IMR-90 (cell line): ENCODE results near the gene B4GALNT2. TPM values are rescaled to one million over a fixed set of nuclear protein-coding genes. Genes with fewer than 3 reads are reported as not detected.

ENCODE experiments used
- ATAC-seq: fragments of 200-7000 bp; cut with Tn5 transposase; 2 replicates; pipeline ENCODE4 v1.9.1; 2020; ENCODE audit warnings: low read depth, mild to moderate bottlenecking, moderate library complexity
- BruUV-seq: library from RNA; stranded (reverse); fragments of 400-500 nt; replicated peaks from 2 replicates; lab custom pipeline; 2021; lab: Mats Ljungman, UMichigan
- CTCF ChIA-PET: fragments of 300-600 bp; formaldehyde crosslinking; extraction: SDS; loops from one replicate; lab custom pipeline; 2021; ENCODE audit warnings: antibody characterized with exemption; lab: Yijun Ruan, JAX
- POLR2A ChIA-PET: fragments of 300-600 bp; sonication (Branson Sonifier 250); formaldehyde crosslinking; loops from one replicate; lab custom pipeline; 2022; ENCODE audit warnings: antibody characterized with exemption; ENCODE audit not compliant: unreplicated experiment; lab: Charles Lee
- DNase-seq: peaks from one replicate; pipeline ENCODE4 v3.0.0; 2013
- H2AFZ ChIP-seq: replicated peaks from 2 replicates; pipeline ENCODE3; 2013; ENCODE audit warnings: low read length, mild to moderate bottlenecking; ENCODE audit not compliant: poor library complexity
- H2AK5ac ChIP-seq: 2 replicates; pipeline ENCODE4 v1.6.1; 2013; ENCODE audit warnings: low read depth, low read length, inconsistent platforms
- H2AK9ac ChIP-seq: replicated peaks from 2 replicates; pipeline ENCODE3; 2013; ENCODE audit warnings: mild to moderate bottlenecking, low read depth, low read length, moderate library complexity; ENCODE audit not compliant: poor library complexity
- H2BK120ac ChIP-seq: 2 replicates; pipeline ENCODE4 v1.6.1; 2013; ENCODE audit warnings: low read depth, low read length, inconsistent platforms
- H2BK15ac ChIP-seq: 3 replicates; pipeline ENCODE4 v1.6.1; 2013; ENCODE audit warnings: low read depth, low read length, inconsistent platforms
- H2BK20ac ChIP-seq: 2 replicates; pipeline ENCODE4 v1.6.1; 2013; ENCODE audit warnings: low read depth, mild to moderate bottlenecking, inconsistent platforms, low read length, moderate library complexity
- H2BK5ac ChIP-seq: 2 replicates; pipeline ENCODE4 v1.6.1; 2013; ENCODE audit warnings: mild to moderate bottlenecking, low read depth, low read length, inconsistent platforms; ENCODE audit not compliant: poor library complexity, severe bottlenecking
- H3K14ac ChIP-seq: replicated peaks from 2 replicates; pipeline ENCODE4 v1.6.1; 2013; ENCODE audit warnings: low read depth, low read length, inconsistent platforms
- H3K18ac ChIP-seq: 2 replicates; pipeline ENCODE4 v1.6.1; 2013; ENCODE audit warnings: low read depth, low read length, control low read depth
- H3K23ac ChIP-seq: 2 replicates; pipeline ENCODE4 v1.6.1; 2013; ENCODE audit warnings: low read depth, low read length, inconsistent platforms
- H3K27ac ChIP-seq: 2 replicates; pipeline ENCODE4 v1.5.1; 2013; ENCODE audit warnings: mild to moderate bottlenecking, control low read depth, low read length; ENCODE audit not compliant: insufficient read depth
- H3K27me3 ChIP-seq: 2 replicates; pipeline ENCODE4 v1.6.1; 2013; ENCODE audit warnings: low read length; ENCODE audit not compliant: control insufficient read depth, insufficient read depth
- H3K36me3 ChIP-seq: 2 replicates; pipeline ENCODE4 v1.6.1; 2013; ENCODE audit warnings: low read length, mixed read lengths; ENCODE audit not compliant: control insufficient read depth, insufficient read depth
- H3K4ac ChIP-seq: 2 replicates; pipeline ENCODE4 v1.6.1; 2013; ENCODE audit warnings: low read depth, low read length, inconsistent platforms
- H3K4me1 ChIP-seq: 2 replicates; pipeline ENCODE4 v1.6.1; 2013; ENCODE audit warnings: low read length, mixed read lengths; ENCODE audit not compliant: control insufficient read depth, insufficient read depth
- H3K4me2 ChIP-seq: 2 replicates; pipeline ENCODE4 v1.6.1; 2013; ENCODE audit warnings: low read depth, mild to moderate bottlenecking, control low read depth, low read length, moderate library complexity
- H3K4me3 ChIP-seq: 2 replicates; pipeline ENCODE4 v1.5.1; 2013; ENCODE audit warnings: low read depth, mild to moderate bottlenecking, control low read depth, low read length, moderate library complexity; ENCODE audit not compliant: insufficient read depth
- H3K56ac ChIP-seq: 2 replicates; pipeline ENCODE4 v1.6.1; 2013; ENCODE audit warnings: low read length, inconsistent platforms; ENCODE audit not compliant: insufficient read depth; ENCODE audit errors: extremely low read depth
- H3K79me1 ChIP-seq, 2 experiments: 2 replicates each; pipeline ENCODE4 v1.6.1; 2013; ENCODE audit warnings: low read length in 2 of 2, inconsistent platforms in 1 of 2, low read depth in 1 of 2
- H3K9ac ChIP-seq: 2 replicates; pipeline ENCODE4 v1.6.1; 2013; ENCODE audit warnings: low read depth, low read length, control low read depth
- H3K9me1 ChIP-seq: 2 replicates; pipeline ENCODE4 v1.6.1; 2013; ENCODE audit warnings: low read length, inconsistent platforms; ENCODE audit not compliant: insufficient read depth
- H3K9me3 ChIP-seq: 2 replicates; pipeline ENCODE4 v1.6.1; 2013; ENCODE audit warnings: low read length; ENCODE audit not compliant: control insufficient read depth, insufficient read depth
- H4K20me1 ChIP-seq: 2 replicates; pipeline ENCODE4 v1.6.1; 2013; ENCODE audit warnings: low read length, inconsistent platforms; ENCODE audit not compliant: insufficient read depth
- H4K5ac ChIP-seq: 2 replicates; pipeline ENCODE4 v1.6.1; 2013; ENCODE audit warnings: mild to moderate bottlenecking, low read depth, low read length, control low read depth
- H4K8ac ChIP-seq, 2 experiments: 2 replicates each; pipeline ENCODE4 v1.6.1; 2013; ENCODE audit warnings: low read depth in 2 of 2, low read length in 2 of 2, control low read depth in 1 of 2, inconsistent platforms in 1 of 2
- H4K91ac ChIP-seq: 2 replicates; pipeline ENCODE4 v1.6.1; 2013; ENCODE audit warnings: low read depth, low read length, inconsistent platforms; ENCODE audit not compliant: insufficient read depth
- BHLHE40 ChIP-seq: fragments of 150-350 bp; IDR thresholded peaks from 2 replicates; pipeline ENCODE4 v1.6.1; 2016; ENCODE audit warnings: mild to moderate bottlenecking, low read depth, low read length
- CEBPB ChIP-seq: IDR thresholded peaks from 2 replicates; pipeline ENCODE4 v1.6.1; 2012; ENCODE audit warnings: low read depth, low read length, improper control_type of control experiment
- CHD1 ChIP-seq: IDR thresholded peaks from 2 replicates; pipeline ENCODE4 v1.6.1; 2012; ENCODE audit warnings: low read depth, low read length, improper control_type of control experiment
- FOS ChIP-seq: fragments of 150-350 bp; IDR thresholded peaks from 2 replicates; pipeline ENCODE4 v1.6.1; 2016; ENCODE audit warnings: low read depth, low read length
- MAFK ChIP-seq: IDR thresholded peaks from 2 replicates; pipeline ENCODE4 v1.6.1; 2012; ENCODE audit warnings: low read depth, low read length, improper control_type of control experiment
- MAZ ChIP-seq: IDR thresholded peaks from 2 replicates; pipeline ENCODE4 v1.6.1; 2012; ENCODE audit warnings: low read depth, mild to moderate bottlenecking, low read length, improper control_type of control experiment, moderate library complexity, borderline replicate concordance
- MXI1 ChIP-seq: IDR thresholded peaks from 2 replicates; pipeline ENCODE4 v1.6.1; 2012; ENCODE audit warnings: low read depth, mild to moderate bottlenecking, low read length, moderate library complexity, borderline replicate concordance
- NFE2L2 ChIP-seq: fragments of 150-350 bp; IDR thresholded peaks from 2 replicates; pipeline ENCODE4 v1.6.1; 2016; ENCODE audit warnings: low read depth, mild to moderate bottlenecking, low read length
- POLR2A ChIP-seq: IDR thresholded peaks from 2 replicates; pipeline ENCODE4 v1.6.1; 2012; ENCODE audit warnings: mild to moderate bottlenecking, low read depth, low read length
- RAD21 ChIP-seq: IDR thresholded peaks from 2 replicates; pipeline ENCODE4 v1.6.1; 2012; ENCODE audit warnings: low read length, improper control_type of control experiment
- RCOR1 ChIP-seq: IDR thresholded peaks from 2 replicates; pipeline ENCODE4 v1.6.1; 2012; ENCODE audit warnings: mild to moderate bottlenecking, low read length, improper control_type of control experiment; ENCODE audit not compliant: insufficient replicate concordance
- RFX5 ChIP-seq: IDR thresholded peaks from 2 replicates; pipeline ENCODE4 v1.8.0; 2012; ENCODE audit warnings: low read depth, mild to moderate bottlenecking, low read length, moderate library complexity
- SMC3 ChIP-seq: fragments of 150-350 bp; IDR thresholded peaks from 2 replicates; pipeline ENCODE4 v1.6.1; 2016; ENCODE audit warnings: low read depth, mild to moderate bottlenecking, antibody characterized with exemption, low read length, moderate library complexity
- WGBS, 2 experiments: methylation state at CpG; one replicate each; pipeline versions ENCODE4 v1.1.5 to v1.1.7; 2013; ENCODE audit warnings: missing lambda C conversion rate in 2 of 2; ENCODE audit not compliant: insufficient read length in 1 of 2; ENCODE audit errors: extremely low coverage in 2 of 2; 5-methylcytosine and 5-hydroxymethylcytosine counted together
- dilution Hi-C: fragments of 300-500 bp; cut with HindIII; formaldehyde crosslinking; loops from one replicate; pipeline ENCODE4 v1.14.3; 2018; ENCODE audit warnings: low sequenced_read_pairs; ENCODE audit not compliant: unreplicated experiment
- in situ Hi-C: fragments of 300-500 bp; cut with MboI; formaldehyde crosslinking; loops from 3 replicates; pipeline ENCODE4 v1.14.3; 2019; ENCODE audit warnings: low sequenced_read_pairs, inconsistent platforms, mixed read lengths
- intact Hi-C: fragments of 100-400 bp; cut with micrococcal nuclease; formaldehyde crosslinking; loops from 2 replicates; pipeline ENCODE4 v1.10.0; 2022
- polyA plus RNA-seq, 3 experiments: library from polyadenylated mRNA; depleted of rRNA; stranded (reverse); fragments of >200 nt; gene quantifications; 2 replicates each; pipeline ENCODE4 v1.2.3, GENCODE V29; 2012; ENCODE audit warnings: low replicate concordance in 1 of 3
- total RNA-seq: library from RNA; depleted of rRNA; stranded (reverse); fragments of >200 nt; gene quantifications from 2 replicates; pipeline ENCODE4 v1.2.3, GENCODE V29; 2012
- TF ChIP-seq, protein P1 (sequence below): fragments of 150-350 bp; IDR thresholded peaks from 2 replicates; pipeline ENCODE4 v1.6.1; 2016; ENCODE audit warnings: low read depth, mild to moderate bottlenecking, low read length, moderate library complexity, borderline replicate concordance
- TF ChIP-seq, protein P2 (sequence below): fragments of 150-350 bp; IDR thresholded peaks from 2 replicates; pipeline ENCODE4 v1.6.1; 2017; ENCODE audit warnings: mild to moderate bottlenecking, antibody characterized with exemption, low read length, low read depth
- TF ChIP-seq, protein P3 (sequence below): conservative IDR thresholded peaks from 2 replicates; pipeline ENCODE4 v1.5.1; 2012; ENCODE audit warnings: mild to moderate bottlenecking, low read depth, low read length, improper control_type of control experiment

B4GALNT2 gene
- total and polyA plus RNA-seq, 2 of the 4 experiments (the other 2 are of a cell fraction) = not detected

DNA sequence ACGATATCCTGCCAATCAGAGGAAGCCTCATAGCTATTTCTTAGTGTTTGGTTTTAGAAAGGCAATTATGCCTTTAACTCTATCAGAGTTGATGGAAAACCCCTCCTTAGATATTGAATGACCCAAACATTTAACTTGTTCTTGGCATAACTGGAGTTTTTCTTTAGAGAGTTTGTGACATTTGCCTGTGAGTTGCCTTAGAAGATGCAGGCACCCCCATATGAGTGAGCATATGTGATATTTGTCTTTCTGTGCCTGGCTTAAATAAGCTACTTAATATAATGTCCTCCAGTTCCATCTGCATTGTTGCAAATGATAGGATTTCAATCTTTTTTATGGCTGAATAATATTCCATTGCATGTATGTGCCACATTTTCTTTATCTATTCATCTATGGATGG is 19.6 kb upstream of the B4GALNT2 start:
- POLR2A ChIA-PET = no interaction called here
- H2BK5ac ChIP-seq = no peak overlapping the region
- DNase-seq (no peak), ATAC-seq (no peak)
- no peak overlapping the region for H4K91ac ChIP-seq
- no peak overlapping the region for H4K5ac ChIP-seq
- no peak overlapping the region for H4K8ac ChIP-seq
- H2AK5ac ChIP-seq = no peak overlapping the region
- no peak overlapping the region for H3K27ac ChIP-seq
- H4K20me1 ChIP-seq = no peaks in the 10 kb centered on the region
- H3K14ac ChIP-seq = no peak overlapping the region
- H3K9me1 ChIP-seq = 0 out of 2 replicates have a peak, but pooled peaks cover 3% of the 10 kb centered on the region
- WGBS, 2 experiments = no CpG with 5 or more reads among the region's 1 CpG
- H3K9ac ChIP-seq = no peak overlapping the region
- BruUV-seq = no TSS peak
- CTCF ChIA-PET = interaction anchor here (0.7 kb wide), 1 partner anchor 11 kb away, joined by 4 read pairs; no protein-coding TSS in a partner anchor
- no peak overlapping the region for H3K4me3 ChIP-seq
- H2BK20ac ChIP-seq = no peak overlapping the region
- H2AFZ ChIP-seq = no peak overlapping the region
- no peak overlapping the region for H2AK9ac ChIP-seq
- no peak overlapping the region for H3K56ac ChIP-seq
- no peak overlapping the region for H3K4ac ChIP-seq
- in situ Hi-C loops = no loop called here
- H3K4me1 ChIP-seq = peaks cover 5% of the 10 kb centered on the region
- no peak overlapping the region for H3K23ac ChIP-seq
- H3K9me3 ChIP-seq = no peaks in the 10 kb centered on the region
- H2BK15ac ChIP-seq = no peak overlapping the region
- TF ChIP-seq, protein P1, sequence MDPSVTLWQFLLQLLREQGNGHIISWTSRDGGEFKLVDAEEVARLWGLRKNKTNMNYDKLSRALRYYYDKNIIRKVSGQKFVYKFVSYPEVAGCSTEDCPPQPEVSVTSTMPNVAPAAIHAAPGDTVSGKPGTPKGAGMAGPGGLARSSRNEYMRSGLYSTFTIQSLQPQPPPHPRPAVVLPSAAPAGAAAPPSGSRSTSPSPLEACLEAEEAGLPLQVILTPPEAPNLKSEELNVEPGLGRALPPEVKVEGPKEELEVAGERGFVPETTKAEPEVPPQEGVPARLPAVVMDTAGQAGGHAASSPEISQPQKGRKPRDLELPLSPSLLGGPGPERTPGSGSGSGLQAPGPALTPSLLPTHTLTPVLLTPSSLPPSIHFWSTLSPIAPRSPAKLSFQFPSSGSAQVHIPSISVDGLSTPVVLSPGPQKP = no peak
- TF ChIP-seq RFX5 (no peak), POLR2A (no peak), MAZ (no peak), BHLHE40 (no peak), CEBPB (no peak), FOS (no peak), RCOR1 (no peak), MXI1 (no peak), SMC3 (no peak), NFE2L2 (no peak), RAD21 (no peak), CHD1 (no peak), MAFK (no peak)
- TF ChIP-seq, protein P2, sequence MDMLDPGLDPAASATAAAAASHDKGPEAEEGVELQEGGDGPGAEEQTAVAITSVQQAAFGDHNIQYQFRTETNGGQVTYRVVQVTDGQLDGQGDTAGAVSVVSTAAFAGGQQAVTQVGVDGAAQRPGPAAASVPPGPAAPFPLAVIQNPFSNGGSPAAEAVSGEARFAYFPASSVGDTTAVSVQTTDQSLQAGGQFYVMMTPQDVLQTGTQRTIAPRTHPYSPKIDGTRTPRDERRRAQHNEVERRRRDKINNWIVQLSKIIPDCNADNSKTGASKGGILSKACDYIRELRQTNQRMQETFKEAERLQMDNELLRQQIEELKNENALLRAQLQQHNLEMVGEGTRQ = no peak
- TF ChIP-seq, protein P3, sequence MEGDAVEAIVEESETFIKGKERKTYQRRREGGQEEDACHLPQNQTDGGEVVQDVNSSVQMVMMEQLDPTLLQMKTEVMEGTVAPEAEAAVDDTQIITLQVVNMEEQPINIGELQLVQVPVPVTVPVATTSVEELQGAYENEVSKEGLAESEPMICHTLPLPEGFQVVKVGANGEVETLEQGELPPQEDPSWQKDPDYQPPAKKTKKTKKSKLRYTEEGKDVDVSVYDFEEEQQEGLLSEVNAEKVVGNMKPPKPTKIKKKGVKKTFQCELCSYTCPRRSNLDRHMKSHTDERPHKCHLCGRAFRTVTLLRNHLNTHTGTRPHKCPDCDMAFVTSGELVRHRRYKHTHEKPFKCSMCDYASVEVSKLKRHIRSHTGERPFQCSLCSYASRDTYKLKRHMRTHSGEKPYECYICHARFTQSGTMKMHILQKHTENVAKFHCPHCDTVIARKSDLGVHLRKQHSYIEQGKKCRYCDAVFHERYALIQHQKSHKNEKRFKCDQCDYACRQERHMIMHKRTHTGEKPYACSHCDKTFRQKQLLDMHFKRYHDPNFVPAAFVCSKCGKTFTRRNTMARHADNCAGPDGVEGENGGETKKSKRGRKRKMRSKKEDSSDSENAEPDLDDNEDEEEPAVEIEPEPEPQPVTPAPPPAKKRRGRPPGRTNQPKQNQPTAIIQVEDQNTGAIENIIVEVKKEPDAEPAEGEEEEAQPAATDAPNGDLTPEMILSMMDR = no peak
- peaks cover 14% of the 10 kb centered on the region for H3K27me3 ChIP-seq
- H3K36me3 ChIP-seq = no peaks in the 10 kb centered on the region
- dilution Hi-C loops = no loop called here
- H3K18ac ChIP-seq = no peak overlapping the region
- H2BK120ac ChIP-seq = no peak overlapping the region
- H3K79me1 ChIP-seq = no peaks in the 10 kb centered on the region
- H3K4me2 ChIP-seq = no peak overlapping the region
- intact Hi-C loops = no loop called here
